Measurements from ENCODE around the gene LDB2. TPM values are rescaled to one million over a fixed set of nuclear protein-coding genes. Genes with fewer than 3 reads are reported as not detected.

The LDB2 gene
- total RNA-seq, 1 donor from 2014 or later, result 27.4 TPM

GRCh38 chr4:16496501-16496900, 401.9 kb downstream of the LDB2 start:
- ATAC-seq, result no peak
- intact Hi-C loops (cut with micrococcal nuclease), result no loop called here

GRCh38 chr4:16492872-16493271, 405.6 kb downstream of the LDB2 start:
- intact Hi-C loops (cut with micrococcal nuclease), result no loop called here
- no peak for DNase-seq
- no peak for ATAC-seq

More at GRCh38 chr4:16496501-16496900, 401.9 kb downstream of the LDB2 start:
- DNase-seq, result no peak

- intact Hi-C loops (cut with micrococcal nuclease), result no loop called here
- no peak for DNase-seq
- ATAC-seq, result no peak
Observed at GRCh38 chr4:16489226-16489625, 409.2 kb downstream of the LDB2 start.

DNA sequence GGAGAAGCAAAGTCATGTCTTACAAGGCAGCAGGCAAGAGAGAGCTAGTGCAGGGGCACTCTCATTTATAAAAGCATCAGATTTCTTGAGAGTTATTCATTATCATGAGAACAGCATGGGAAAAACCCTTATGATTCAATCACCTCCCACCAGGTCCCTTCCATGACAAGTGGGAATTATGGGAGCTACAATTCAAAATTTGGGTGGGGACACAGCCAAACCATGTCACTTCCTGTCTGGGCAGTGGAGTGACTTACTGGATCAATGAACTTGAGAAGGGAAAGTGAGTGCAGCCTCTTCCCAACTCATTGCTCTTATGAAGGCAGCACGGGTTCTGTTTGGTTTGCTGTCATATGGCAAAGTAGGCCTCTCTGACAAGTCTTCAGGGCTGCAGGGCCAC, 410.4 kb downstream of the LDB2 start:
- DNase-seq (no peak), ATAC-seq (no peak)
- intact Hi-C loops (cut with micrococcal nuclease), result no loop called here

- intact Hi-C loops (cut with micrococcal nuclease), result no loop called here
- ATAC-seq (no peak), DNase-seq (no peak)
Observed at GRCh38 chr4:16484711-16485110, 413.7 kb downstream of the LDB2 start.

DNA sequence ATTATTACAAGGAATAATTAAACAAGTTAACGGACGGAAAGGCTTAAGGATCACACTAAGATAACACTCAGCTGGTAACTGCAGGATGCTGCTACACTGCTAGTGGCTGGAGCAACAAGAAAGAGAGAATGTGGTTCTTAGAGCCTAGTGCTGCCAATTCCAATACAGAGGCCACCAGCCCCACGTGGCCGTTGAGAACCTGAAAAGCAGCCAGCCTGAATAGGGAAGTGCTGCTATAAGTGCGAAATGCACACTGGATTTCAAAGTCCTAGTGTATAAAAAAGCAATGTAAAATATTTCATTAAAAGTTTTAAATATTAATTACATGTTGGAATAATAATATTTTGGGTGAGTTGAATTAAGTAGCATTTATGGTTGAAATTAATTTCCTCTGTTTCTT, 414.9 kb downstream of the LDB2 start:
- intact Hi-C loops (cut with micrococcal nuclease), result no loop called here

GRCh38 chr4:16480011-16480410, 418.4 kb downstream of the LDB2 start:
- ATAC-seq, result no peak
- no peak for DNase-seq
- intact Hi-C loops (cut with micrococcal nuclease), result no loop called here

More for the DNA sequence above, 414.9 kb downstream of the LDB2 start:
- no peak for ATAC-seq
- DNase-seq, result no peak

DNA sequence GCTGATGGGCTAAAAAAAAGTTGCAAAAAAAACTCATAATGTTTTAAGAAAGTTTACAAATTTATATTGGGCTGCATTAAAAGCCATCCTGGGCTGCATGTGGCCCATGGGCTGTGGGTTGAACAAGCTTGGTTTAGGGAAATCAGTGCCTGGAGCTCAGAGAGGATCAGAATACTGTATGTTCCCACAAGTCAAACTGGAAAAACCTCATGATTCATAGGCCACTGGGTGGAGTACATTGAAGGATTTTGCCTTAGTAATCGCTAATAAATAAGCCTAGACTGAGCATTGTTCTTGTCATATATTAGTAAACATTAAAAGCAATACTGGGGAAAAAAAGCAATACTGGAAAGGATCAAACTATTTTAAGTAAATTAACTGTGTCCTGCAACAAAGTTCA, 425.9 kb downstream of the LDB2 start:
- no peak for DNase-seq
- intact Hi-C loops (cut with micrococcal nuclease), result no loop called here
- no peak for ATAC-seq

GRCh38 chr4:16467061-16467460, 431.4 kb downstream of the LDB2 start:
- ATAC-seq, result no peak
- intact Hi-C loops (cut with micrococcal nuclease), result no loop called here
- DNase-seq, result no peak

- ATAC-seq (no peak), DNase-seq (no peak)
- intact Hi-C loops (cut with micrococcal nuclease), result no loop called here
Observed at GRCh38 chr4:16466581-16466980, 431.9 kb downstream of the LDB2 start.

- ATAC-seq (no peak), DNase-seq (no peak)
- intact Hi-C loops (cut with micrococcal nuclease), result no loop called here
Observed at GRCh38 chr4:16464651-16465050, 433.8 kb downstream of the LDB2 start.

- no peak for DNase-seq
- no peak for ATAC-seq
- intact Hi-C loops (cut with micrococcal nuclease), result no loop called here
Observed at GRCh38 chr4:16462656-16463055, 435.8 kb downstream of the LDB2 start.

GRCh38 chr4:16461362-16461761, 437.1 kb downstream of the LDB2 start:
- intact Hi-C loops (cut with micrococcal nuclease), result no loop called here
- ATAC-seq, result no peak

DNA sequence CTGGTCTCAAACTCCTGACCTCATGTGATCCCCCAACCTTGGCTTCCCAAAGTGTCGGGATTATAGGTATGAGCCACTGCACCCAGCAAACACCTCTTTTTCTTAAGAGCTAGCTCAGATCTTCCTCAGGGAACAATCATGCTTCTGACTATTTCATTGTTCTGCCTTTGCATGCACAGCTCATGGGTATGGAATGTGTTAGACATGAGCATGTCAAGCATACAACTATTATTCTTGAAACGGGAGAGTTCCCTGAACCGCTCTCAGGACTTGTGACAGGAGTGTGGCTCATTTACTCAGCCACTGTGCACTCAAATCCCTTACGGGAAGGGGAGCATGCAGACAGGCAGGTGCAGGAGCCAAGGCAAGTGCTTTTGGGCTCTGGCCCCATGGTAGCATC, 440.5 kb downstream of the LDB2 start:
- intact Hi-C loops (cut with micrococcal nuclease), result no loop called here
- DNase-seq (no peak), ATAC-seq (no peak)

More at GRCh38 chr4:16461362-16461761, 437.1 kb downstream of the LDB2 start:
- DNase-seq, result no peak

Data from left ventricle myocardium superior (tissue), 1 donor.